Keratinocyte (primary cell): ENCODE results near the gene GPRASP1. TPM values are rescaled to one million over a fixed set of nuclear protein-coding genes. Genes with fewer than 3 reads are reported as not detected.
A peak's percentile ranks its signal among the peaks of the same experiment; 100 is the strongest.
"Not testable (repeated sequence)": the region's sequence is repeated elsewhere in the genome, so short reads cannot be mapped to it uniquely, and the experiment has no call there.

ENCODE experiments used
- DNase-seq: peaks from one replicate; pipeline ENCODE4 v3.0.0-alpha.2; 2011; ENCODE audit warnings: low read depth, missing footprints, low spot score
- FAIRE-seq: peaks from 2 replicates; lab custom pipeline; 2011; peaks lifted over from hg19 to GRCh38; lab: Jason Lieb, UNC
- H2AFZ ChIP-seq: 2 replicates; pipeline ENCODE4 v1.6.0; 2012; ENCODE audit warnings: low read length, control low read depth, inconsistent platforms; ENCODE audit not compliant: control insufficient read depth
- H3K27ac ChIP-seq: 2 replicates; pipeline ENCODE4 v1.5.1; 2011; ENCODE audit warnings: low read length; ENCODE audit not compliant: control insufficient read depth, insufficient read depth
- H3K27me3 ChIP-seq: 3 replicates; pipeline ENCODE4 v1.6.0; 2011; ENCODE audit warnings: low read length; ENCODE audit not compliant: control insufficient read depth, insufficient read depth; ENCODE audit errors: extremely low read depth
- H3K36me3 ChIP-seq, 2 experiments: 2 replicates in 1 of 2; 3 replicates in 1 of 2; pipeline ENCODE4 v1.5.1; 2011; ENCODE audit warnings: low read length in 2 of 2, mild to moderate bottlenecking in 1 of 2; ENCODE audit not compliant: control insufficient read depth in 2 of 2, insufficient read depth in 2 of 2; ENCODE audit errors: extremely low read depth in 1 of 2
- H3K4me1 ChIP-seq: 3 replicates; pipeline ENCODE4 v1.5.1; 2011; ENCODE audit warnings: low read length; ENCODE audit not compliant: control insufficient read depth, insufficient read depth; ENCODE audit errors: extremely low read depth
- H3K4me2 ChIP-seq: 3 replicates; pipeline ENCODE4 v1.6.0; 2011; ENCODE audit warnings: low read depth, low read length; ENCODE audit not compliant: control insufficient read depth, insufficient read depth; ENCODE audit errors: extremely low read depth
- H3K4me3 ChIP-seq, 3 experiments: fragments of 200-600 bp in 1 of 3; sonication (generic) in 1 of 3; 2 replicates in 2 of 3; 3 replicates in 1 of 3; pipeline ENCODE4 v1.5.1; 2011 to 2016; ENCODE audit warnings: low read length in 3 of 3, mild to moderate bottlenecking in 3 of 3, control low read depth in 2 of 3, inconsistent platforms in 1 of 3, low read depth in 1 of 3, mixed read lengths in 1 of 3, mixed run types in 1 of 3, moderate library complexity in 1 of 3; ENCODE audit not compliant: control insufficient read depth in 2 of 3, insufficient read depth in 2 of 3; ENCODE audit errors: extremely low read depth in 1 of 3
- H3K79me2 ChIP-seq: 2 replicates; pipeline ENCODE4 v1.6.0; 2012; ENCODE audit warnings: low read length; ENCODE audit not compliant: control insufficient read depth, insufficient read depth
- H3K9ac ChIP-seq: 3 replicates; pipeline ENCODE4 v1.6.0; 2011; ENCODE audit warnings: low read length; ENCODE audit not compliant: control insufficient read depth, insufficient read depth; ENCODE audit errors: extremely low read depth
- H3K9me1 ChIP-seq: 3 replicates; pipeline ENCODE4 v1.6.0; 2011; ENCODE audit warnings: low read length; ENCODE audit not compliant: control insufficient read depth, insufficient read depth; ENCODE audit errors: extremely low read depth
- H3K9me3 ChIP-seq: 2 replicates; pipeline ENCODE4 v1.5.1; 2012; ENCODE audit warnings: low read depth, low read length; ENCODE audit not compliant: control insufficient read depth
- H4K20me1 ChIP-seq: 3 replicates; pipeline ENCODE4 v1.6.0; 2011; ENCODE audit warnings: low read length; ENCODE audit not compliant: control insufficient read depth, insufficient read depth; ENCODE audit errors: extremely low read depth
- EZH2 ChIP-seq: IDR thresholded peaks from one replicate; pipeline ENCODE4 v1.6.1; 2012; ENCODE audit warnings: inconsistent platforms, mild to moderate bottlenecking, low read length, moderate library complexity
- dilution Hi-C: fragments of 300-500 bp; cut with MboI; formaldehyde crosslinking; loops from one replicate; pipeline ENCODE4 v1.7.0; 2020; ENCODE audit warnings: low sequenced_read_pairs; ENCODE audit not compliant: extremely low pct_ligation_motif_present
- polyA plus RNA-seq, 5 experiments: library from polyadenylated mRNA; depleted of rRNA in 3 of 5; stranded (reverse) in 3 of 5; stranded (forward) in 1 of 5; unstranded in 1 of 5; fragments of >200 nt; gene quantifications; 1 replicate in 1 of 5; 2 replicates in 3 of 5; 3 replicates in 1 of 5; pipeline versions ENCODE4 v1.2.1 to v1.2.3, GENCODE V29; 2011 to 2012; ENCODE audit warnings: missing spikeins in 2 of 5, low read depth in 1 of 5, low replicate concordance in 1 of 5
- TF ChIP-seq, protein P1 (sequence below), 3 experiments: IDR thresholded peaks in 1 of 3; conservative IDR thresholded peaks in 1 of 3; optimal IDR thresholded peaks in 1 of 3; 2 replicates in 2 of 3; 3 replicates in 1 of 3; pipeline versions ENCODE3 to v1.5.1; 2011; ENCODE audit warnings: low read length in 3 of 3, mild to moderate bottlenecking in 3 of 3, moderate library complexity in 2 of 3, control low read depth in 1 of 3, inconsistent platforms in 1 of 3; ENCODE audit not compliant: insufficient read depth in 2 of 3; ENCODE audit errors: extremely low read depth in 1 of 3

Gene GPRASP1
- polyA plus RNA-seq, 1 donor (not counting 4 experiments of a cell fraction or from before 2014, with no cell fraction given) = 0.34 TPM

DNA sequence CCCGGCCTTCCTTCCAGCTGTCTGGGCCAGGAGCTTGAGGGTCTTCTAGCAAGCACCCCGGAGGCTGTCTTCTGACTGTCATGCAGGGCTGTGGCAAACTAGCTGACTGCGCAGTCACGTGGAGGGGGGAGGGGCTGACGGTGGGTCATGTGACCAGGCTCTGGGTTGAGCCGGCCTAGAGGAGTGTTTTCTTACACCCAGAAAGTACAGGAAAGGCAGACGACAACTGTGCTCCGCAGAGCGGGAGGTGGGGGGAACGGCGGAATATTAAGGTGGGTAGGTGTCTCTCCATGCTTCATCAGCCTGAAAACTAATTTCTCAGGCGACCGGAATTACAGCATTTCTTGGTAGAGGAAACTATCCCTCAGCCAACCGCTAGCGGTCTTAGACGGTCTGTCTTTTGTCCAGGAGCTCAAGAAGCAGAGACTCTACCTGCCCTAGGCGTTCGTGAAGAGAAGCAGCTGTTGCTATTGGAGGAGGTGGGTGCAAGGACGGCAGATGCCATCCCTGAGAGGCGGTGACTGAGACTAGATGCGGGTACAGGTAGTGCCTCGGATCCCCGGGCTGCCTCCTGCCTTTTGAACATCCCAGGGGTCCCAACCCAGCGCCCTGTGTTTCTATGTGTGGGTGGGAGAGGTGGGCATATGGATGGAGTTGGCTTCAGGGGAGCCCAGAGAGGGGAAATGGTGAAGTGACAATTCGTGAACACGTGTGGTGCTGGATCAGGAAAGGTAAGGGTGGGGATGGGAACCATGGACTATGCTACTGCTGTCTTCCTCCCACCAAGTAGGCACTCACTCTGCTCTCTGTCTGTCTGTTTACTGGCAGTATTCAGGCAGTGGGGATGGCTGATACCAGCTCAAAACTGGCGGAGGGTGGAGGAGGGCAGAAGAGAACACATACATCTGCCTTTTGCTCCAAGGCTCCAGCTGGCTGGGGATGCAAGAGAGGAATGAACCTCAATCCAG lies 8.8 kb downstream of the GPRASP1 start:
- no peaks in the 10 kb centered on the region for H3K4me1 ChIP-seq
- H3K4me3 ChIP-seq = peak overlapping the region; percentile 37 to 56 (median 39)
- dilution Hi-C loops = no loop called here
- H3K79me2 ChIP-seq = no peaks in the 10 kb centered on the region
- FAIRE-seq (no peak), DNase-seq (no peak)
- H3K27ac ChIP-seq = peak overlapping the region; percentile 49
- H3K9me1 ChIP-seq = no peaks in the 10 kb centered on the region
- H3K4me2 ChIP-seq = peak overlapping the region; percentile 69
- peaks cover 2% of the 10 kb centered on the region for H3K9me3 ChIP-seq
- peak overlapping the region; percentile 52 for H2AFZ ChIP-seq
- TF ChIP-seq EZH2 = no peak
- TF ChIP-seq, protein P1, sequence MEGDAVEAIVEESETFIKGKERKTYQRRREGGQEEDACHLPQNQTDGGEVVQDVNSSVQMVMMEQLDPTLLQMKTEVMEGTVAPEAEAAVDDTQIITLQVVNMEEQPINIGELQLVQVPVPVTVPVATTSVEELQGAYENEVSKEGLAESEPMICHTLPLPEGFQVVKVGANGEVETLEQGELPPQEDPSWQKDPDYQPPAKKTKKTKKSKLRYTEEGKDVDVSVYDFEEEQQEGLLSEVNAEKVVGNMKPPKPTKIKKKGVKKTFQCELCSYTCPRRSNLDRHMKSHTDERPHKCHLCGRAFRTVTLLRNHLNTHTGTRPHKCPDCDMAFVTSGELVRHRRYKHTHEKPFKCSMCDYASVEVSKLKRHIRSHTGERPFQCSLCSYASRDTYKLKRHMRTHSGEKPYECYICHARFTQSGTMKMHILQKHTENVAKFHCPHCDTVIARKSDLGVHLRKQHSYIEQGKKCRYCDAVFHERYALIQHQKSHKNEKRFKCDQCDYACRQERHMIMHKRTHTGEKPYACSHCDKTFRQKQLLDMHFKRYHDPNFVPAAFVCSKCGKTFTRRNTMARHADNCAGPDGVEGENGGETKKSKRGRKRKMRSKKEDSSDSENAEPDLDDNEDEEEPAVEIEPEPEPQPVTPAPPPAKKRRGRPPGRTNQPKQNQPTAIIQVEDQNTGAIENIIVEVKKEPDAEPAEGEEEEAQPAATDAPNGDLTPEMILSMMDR (optimal IDR thresholded peaks at IDR 0.05 in 1 of 3, IDR thresholded peaks at IDR 0.05 in 1 of 3, conservative IDR thresholded peaks at IDR 0.05 in 1 of 3; ENCODE audit: extremely low read depth in 1 of 3, insufficient read depth in 2 of 3, low read length in 3 of 3) = peak in 2 of 3 experiments; percentile 19 to 21
- peak overlapping the region; percentile 63 for H3K9ac ChIP-seq
- no peaks in the 10 kb centered on the region for H3K27me3 ChIP-seq
- no peaks in the 10 kb centered on the region for H4K20me1 ChIP-seq
- H3K36me3 ChIP-seq = no peaks in the 10 kb centered on the region

DNA sequence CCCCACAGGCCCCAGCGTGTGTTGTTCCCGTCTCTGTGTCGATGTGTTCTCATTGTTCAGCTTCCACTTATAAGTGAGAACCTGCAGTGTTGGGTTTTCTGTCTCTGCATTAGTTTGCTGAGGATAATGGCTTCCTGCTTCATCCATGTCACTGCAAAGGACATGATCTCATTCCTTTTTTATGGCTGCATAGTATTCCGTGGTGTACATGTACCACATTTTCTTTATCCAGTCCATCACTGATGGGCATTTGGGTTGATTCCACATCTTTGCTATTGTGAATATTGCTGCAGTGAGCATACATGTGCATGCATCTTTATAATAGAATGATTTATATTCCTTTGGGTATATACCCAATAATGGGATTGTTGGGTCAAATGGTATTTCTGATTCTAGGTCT lies 12.5 kb downstream of the GPRASP1 start:
- FAIRE-seq = not testable (repeated sequence)

DNA sequence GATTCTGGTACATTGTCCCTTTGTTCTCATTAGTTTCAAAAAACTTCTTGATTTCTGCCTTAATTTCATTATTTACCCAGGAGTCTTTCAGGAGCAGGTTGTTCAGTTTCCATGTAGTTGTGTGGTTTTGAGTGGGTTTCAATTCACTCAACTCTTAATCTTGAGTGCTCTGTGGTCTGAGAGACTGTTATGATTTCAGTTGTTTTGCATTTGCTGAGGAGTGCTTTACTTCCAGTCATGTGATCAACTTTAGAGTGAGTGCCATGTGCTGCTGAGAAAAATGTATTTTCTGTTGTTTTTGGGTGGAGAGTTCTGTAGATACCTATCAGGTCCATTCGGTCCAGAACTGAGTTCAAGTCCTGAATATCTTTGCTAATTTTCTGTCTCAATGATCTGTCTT lies 15.8 kb downstream of the GPRASP1 start:
- H3K9me3 ChIP-seq, dilution Hi-C loops, H2AFZ ChIP-seq, H3K79me2 ChIP-seq, H4K20me1 ChIP-seq, H3K27ac ChIP-seq, H3K9me1 ChIP-seq, H3K4me2 ChIP-seq, H3K9ac ChIP-seq, H3K36me3 ChIP-seq, H3K4me3 ChIP-seq, H3K27me3 ChIP-seq, DNase-seq, FAIRE-seq, H3K4me1 ChIP-seq: not testable (repeated sequence)

More for the DNA sequence above, 12.5 kb downstream of the GPRASP1 start:
- H2AFZ ChIP-seq, H3K4me3 ChIP-seq, H3K36me3 ChIP-seq, H3K9me1 ChIP-seq, H3K27ac ChIP-seq, dilution Hi-C loops, H3K9me3 ChIP-seq, H4K20me1 ChIP-seq, H3K9ac ChIP-seq, H3K4me2 ChIP-seq, H3K79me2 ChIP-seq, H3K27me3 ChIP-seq, DNase-seq, H3K4me1 ChIP-seq: not testable (repeated sequence)
